ENCODE results near the gene DDX31.

Gene DDX31

DNA sequence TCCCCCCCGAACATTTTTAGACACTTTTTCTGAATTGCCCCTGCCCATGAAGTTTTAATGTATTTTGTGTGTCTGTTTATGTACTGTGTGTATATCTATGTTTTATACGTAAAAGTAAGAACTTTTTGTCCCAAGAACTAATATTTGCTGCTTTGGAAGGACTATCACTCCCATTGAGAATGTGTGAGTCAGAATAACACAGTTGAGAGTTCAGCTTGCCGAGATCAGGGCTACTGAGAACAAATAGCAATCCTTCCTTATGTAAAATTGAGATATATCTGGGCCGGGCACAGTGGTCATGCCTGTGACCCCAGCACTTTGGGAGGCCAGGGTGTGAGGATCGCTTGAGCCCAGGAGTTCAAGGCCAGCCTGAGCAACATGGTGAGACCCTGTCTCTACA lies 11.8 kb upstream of the DDX31 start:
- DNase-seq (ENCODE audit: low read depth) = no peak
- H3K4me3 ChIP-seq (ENCODE audit: low read depth, low read length) = no peak overlapping the region
- TF ChIP-seq, protein P1, sequence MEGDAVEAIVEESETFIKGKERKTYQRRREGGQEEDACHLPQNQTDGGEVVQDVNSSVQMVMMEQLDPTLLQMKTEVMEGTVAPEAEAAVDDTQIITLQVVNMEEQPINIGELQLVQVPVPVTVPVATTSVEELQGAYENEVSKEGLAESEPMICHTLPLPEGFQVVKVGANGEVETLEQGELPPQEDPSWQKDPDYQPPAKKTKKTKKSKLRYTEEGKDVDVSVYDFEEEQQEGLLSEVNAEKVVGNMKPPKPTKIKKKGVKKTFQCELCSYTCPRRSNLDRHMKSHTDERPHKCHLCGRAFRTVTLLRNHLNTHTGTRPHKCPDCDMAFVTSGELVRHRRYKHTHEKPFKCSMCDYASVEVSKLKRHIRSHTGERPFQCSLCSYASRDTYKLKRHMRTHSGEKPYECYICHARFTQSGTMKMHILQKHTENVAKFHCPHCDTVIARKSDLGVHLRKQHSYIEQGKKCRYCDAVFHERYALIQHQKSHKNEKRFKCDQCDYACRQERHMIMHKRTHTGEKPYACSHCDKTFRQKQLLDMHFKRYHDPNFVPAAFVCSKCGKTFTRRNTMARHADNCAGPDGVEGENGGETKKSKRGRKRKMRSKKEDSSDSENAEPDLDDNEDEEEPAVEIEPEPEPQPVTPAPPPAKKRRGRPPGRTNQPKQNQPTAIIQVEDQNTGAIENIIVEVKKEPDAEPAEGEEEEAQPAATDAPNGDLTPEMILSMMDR (IDR thresholded peaks at IDR 0.05; ENCODE audit: low read depth, low read length) = no peak
- TF ChIP-seq MYC (IDR thresholded peaks at IDR 0.05; ENCODE audit: low read depth, low read length) (no peak), POLR2A (IDR thresholded peaks at IDR 0.05; ENCODE audit: extremely low read depth, insufficient read length) (no peak)
- TF ChIP-seq, protein P2, sequence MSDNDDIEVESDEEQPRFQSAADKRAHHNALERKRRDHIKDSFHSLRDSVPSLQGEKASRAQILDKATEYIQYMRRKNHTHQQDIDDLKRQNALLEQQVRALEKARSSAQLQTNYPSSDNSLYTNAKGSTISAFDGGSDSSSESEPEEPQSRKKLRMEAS (IDR thresholded peaks at IDR 0.05; ENCODE audit: low read depth, low read length) = no peak

DNA sequence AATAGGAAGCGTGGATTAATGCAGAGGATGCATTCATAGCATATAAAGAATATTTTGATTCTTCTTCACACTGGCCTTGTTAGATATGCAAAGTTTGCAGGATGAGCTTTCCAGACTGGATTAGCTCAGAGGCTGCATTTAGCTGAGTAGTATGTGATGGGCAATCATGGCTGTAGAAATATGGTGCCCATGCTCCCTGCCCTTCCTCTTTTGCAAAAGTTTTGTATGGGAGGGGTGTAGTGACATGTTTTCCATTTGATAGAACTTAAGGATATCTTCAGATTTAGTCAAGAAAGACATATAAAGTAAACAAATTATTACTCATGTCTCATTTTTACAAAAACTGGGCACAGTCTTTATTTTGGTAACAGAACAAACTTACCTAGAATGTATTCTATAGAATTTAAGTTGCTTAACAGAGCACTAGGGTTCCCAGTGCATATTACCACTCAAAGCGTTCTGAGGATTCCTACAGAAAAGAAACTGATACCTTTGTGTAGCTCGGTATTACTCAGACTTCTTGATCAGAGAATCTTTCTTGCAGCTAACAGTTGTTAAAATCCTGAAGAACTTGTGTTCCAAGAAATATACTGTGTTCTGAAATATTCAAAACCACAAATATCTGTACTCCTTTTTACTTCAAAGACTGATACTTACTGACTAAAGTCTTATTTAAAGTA lies 10.3 kb upstream of the DDX31 start:
- TF ChIP-seq POLR2A (IDR thresholded peaks at IDR 0.05; ENCODE audit: extremely low read depth, insufficient read length) (no peak), MYC (IDR thresholded peaks at IDR 0.05; ENCODE audit: low read depth, low read length) (no peak)
- TF ChIP-seq, protein P1 (IDR thresholded peaks at IDR 0.05; ENCODE audit: low read depth, low read length) = no peak
- TF ChIP-seq, protein P2 (IDR thresholded peaks at IDR 0.05; ENCODE audit: low read depth, low read length) = no peak
- no peak overlapping the region for H3K4me3 ChIP-seq (ENCODE audit: low read depth, low read length)

DNA sequence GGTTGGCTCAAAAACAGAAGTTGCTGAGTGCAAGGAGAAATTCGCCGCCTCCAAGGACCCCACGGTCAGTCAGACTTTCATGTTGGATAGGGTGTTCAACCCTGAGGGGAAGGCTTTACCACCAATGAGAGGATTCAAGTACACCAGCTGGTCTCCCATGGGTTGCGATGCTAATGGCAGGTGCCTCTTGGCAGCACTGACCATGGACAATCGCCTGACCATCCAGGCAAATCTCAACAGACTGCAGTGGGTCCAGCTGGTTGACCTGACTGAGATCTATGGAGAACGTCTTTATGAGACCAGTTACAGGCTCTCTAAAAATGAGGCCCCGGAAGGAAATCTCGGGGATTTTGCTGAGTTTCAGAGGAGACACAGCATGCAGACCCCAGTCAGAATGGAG lies 8.2 kb upstream of the DDX31 start:
- no peak overlapping the region for H3K4me3 ChIP-seq (ENCODE audit: low read depth, low read length)
- TF ChIP-seq, protein P2 (IDR thresholded peaks at IDR 0.05; ENCODE audit: low read depth, low read length) = no peak
- TF ChIP-seq, protein P1 (IDR thresholded peaks at IDR 0.05; ENCODE audit: low read depth, low read length) = no peak
- no peak for TF ChIP-seq POLR2A (IDR thresholded peaks at IDR 0.05; ENCODE audit: extremely low read depth, insufficient read length)
- no peak for TF ChIP-seq MYC (IDR thresholded peaks at IDR 0.05; ENCODE audit: low read depth, low read length)
- DNase-seq (ENCODE audit: low read depth) = no peak

More for the DNA sequence above, 10.3 kb upstream of the DDX31 start:
- DNase-seq (ENCODE audit: low read depth) = no peak

DNA sequence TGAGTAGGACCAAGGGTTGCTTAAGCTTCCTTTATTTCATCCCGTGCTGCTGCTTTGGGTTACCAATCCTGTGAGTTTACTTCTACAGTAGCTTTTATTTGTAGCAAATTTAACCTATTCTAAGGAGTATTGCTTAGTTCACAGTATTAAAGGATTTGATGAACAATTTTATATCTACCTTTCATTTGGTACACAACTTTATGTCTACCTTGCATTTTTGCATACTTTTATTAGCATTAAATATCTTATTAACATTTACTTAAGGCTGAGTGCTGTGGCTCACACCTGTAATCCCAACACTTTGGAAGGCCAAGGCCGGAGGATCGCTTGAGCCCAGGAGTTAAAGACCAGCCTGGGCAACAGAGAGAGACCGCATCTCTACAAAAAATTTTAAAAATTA lies 4.7 kb upstream of the DDX31 start:
- DNase-seq (ENCODE audit: low read depth) = no peak
- TF ChIP-seq, protein P1 (IDR thresholded peaks at IDR 0.05; ENCODE audit: low read depth, low read length) = no peak
- no peak for TF ChIP-seq POLR2A (IDR thresholded peaks at IDR 0.05; ENCODE audit: extremely low read depth, insufficient read length)
- TF ChIP-seq, protein P2 (IDR thresholded peaks at IDR 0.05; ENCODE audit: low read depth, low read length) = no peak
- no peak for TF ChIP-seq MYC (IDR thresholded peaks at IDR 0.05; ENCODE audit: low read depth, low read length)
- peak overlapping the region; percentile 8 for H3K4me3 ChIP-seq (ENCODE audit: low read depth, low read length)

DNA sequence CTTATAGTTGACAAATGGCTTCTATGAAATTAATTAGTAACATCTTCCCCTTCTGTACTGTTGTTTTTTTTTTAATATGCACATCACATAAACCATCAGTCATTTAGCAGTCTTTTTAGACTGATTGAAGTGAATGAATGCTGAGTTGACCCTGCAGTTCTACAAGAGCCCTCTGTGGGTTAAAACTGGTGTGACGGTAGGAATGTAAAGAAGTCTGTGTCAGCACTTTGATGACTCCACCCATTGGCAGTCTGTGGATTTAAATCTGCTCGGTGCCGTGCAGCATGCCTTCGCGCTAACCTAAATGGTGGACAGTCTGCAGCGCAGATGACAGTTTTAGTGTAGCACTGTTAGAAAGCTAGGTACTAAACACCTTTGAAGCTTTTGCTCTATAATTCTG lies 3.6 kb upstream of the DDX31 start:
- peak; percentile 49 for DNase-seq (ENCODE audit: low read depth)
- TF ChIP-seq, protein P2 (IDR thresholded peaks at IDR 0.05; ENCODE audit: low read depth, low read length) = no peak
- TF ChIP-seq POLR2A (IDR thresholded peaks at IDR 0.05; ENCODE audit: extremely low read depth, insufficient read length) (no peak), MYC (IDR thresholded peaks at IDR 0.05; ENCODE audit: low read depth, low read length) (no peak)
- TF ChIP-seq, protein P1 (IDR thresholded peaks at IDR 0.05; ENCODE audit: low read depth, low read length) = no peak
- H3K4me3 ChIP-seq (ENCODE audit: low read depth, low read length) = peak overlapping the region; percentile 14

All from NB4 (cell line).